Uterus (tissue), 4 donors: Measurements from ENCODE around the gene P2RY8. TPM values are rescaled to one million over a fixed set of nuclear protein-coding genes. Genes with fewer than 3 reads are reported as not detected.
"Not testable (repeated sequence)": the region's sequence is repeated elsewhere in the genome, so short reads cannot be mapped to it uniquely, and the experiment has no call there.

ENCODE experiments used
- DNase-seq, 2 donors: peaks; one replicate each; pipeline ENCODE4 v3.0.0-alpha.2; 2019 to 2020
- H3K27ac ChIP-seq, 2 donors: fragments of 200-600 bp; sonication (generic); 1 replicate in 1 of 2; 2 replicates in 1 of 2; pipeline ENCODE4 v1.5.1; 2016 to 2018
- H3K27me3 ChIP-seq, 2 donors: fragments of 200-600 bp; sonication (generic); one replicate each; pipeline ENCODE4 v1.5.1; 2018 to 2019; ENCODE audit warnings: control low read depth in 1 of 2
- H3K36me3 ChIP-seq, 2 donors: fragments of 200-600 bp; sonication (generic); one replicate each; pipeline ENCODE4 v1.5.1; 2019; ENCODE audit warnings: control low read depth in 1 of 2
- H3K4me1 ChIP-seq, 2 donors: fragments of 200-600 bp; sonication (generic); one replicate each; pipeline ENCODE4 v1.5.1; 2018 to 2019; ENCODE audit warnings: control low read depth in 1 of 2
- H3K4me3 ChIP-seq, 2 donors: fragments of 200-600 bp; sonication (generic); 1 replicate in 1 of 2; 2 replicates in 1 of 2; pipeline ENCODE4 v1.5.1; 2018 to 2019; ENCODE audit warnings: mild to moderate bottlenecking in 1 of 2
- H3K9me3 ChIP-seq, 2 donors: fragments of 200-600 bp; sonication (generic); one replicate each; pipeline ENCODE4 v1.5.1; 2019; ENCODE audit warnings: control low read depth in 1 of 2
- CTCF ChIP-seq, 4 experiments: fragments of 200-600 bp in 2 of 4; fragments of 450-650 bp in 2 of 4; sonication (generic) in 2 of 4; IDR thresholded peaks; one replicate each; pipeline ENCODE4 v1.5.1; 2016 to 2019; ENCODE audit warnings: antibody characterized with exemption in 4 of 4, mild to moderate bottlenecking in 2 of 4, moderate library complexity in 1 of 4
- POLR2A ChIP-seq, 2 donors: fragments of 450-650 bp; IDR thresholded peaks; one replicate each; pipeline ENCODE4 v1.6.1; 2016; ENCODE audit warnings: antibody characterized with exemption in 2 of 2, mild to moderate bottlenecking in 1 of 2, moderate library complexity in 1 of 2
- intact Hi-C: fragments of 100-400 bp; cut with DNase I; formaldehyde crosslinking; loops from one replicate; pipeline ENCODE4 v1.15.1; 2023; ENCODE audit warnings: low total_unique reads
- total RNA-seq, 4 donors: library from RNA; depleted of rRNA in 3 of 4; stranded (reverse); fragments of >200 nt in 3 of 4; gene quantifications; one replicate each; pipeline versions ENCODE4 v1.1.0 to v1.2.4, GENCODE V29; 2014 to 2023
- donor health status: DM: yes; HTN: yes; CAD: no.

Gene P2RY8
- total RNA-seq, 4 donors from 2014 or later = 0.59 to 3.6 (median 0.90) TPM; not detected in 1

DNA sequence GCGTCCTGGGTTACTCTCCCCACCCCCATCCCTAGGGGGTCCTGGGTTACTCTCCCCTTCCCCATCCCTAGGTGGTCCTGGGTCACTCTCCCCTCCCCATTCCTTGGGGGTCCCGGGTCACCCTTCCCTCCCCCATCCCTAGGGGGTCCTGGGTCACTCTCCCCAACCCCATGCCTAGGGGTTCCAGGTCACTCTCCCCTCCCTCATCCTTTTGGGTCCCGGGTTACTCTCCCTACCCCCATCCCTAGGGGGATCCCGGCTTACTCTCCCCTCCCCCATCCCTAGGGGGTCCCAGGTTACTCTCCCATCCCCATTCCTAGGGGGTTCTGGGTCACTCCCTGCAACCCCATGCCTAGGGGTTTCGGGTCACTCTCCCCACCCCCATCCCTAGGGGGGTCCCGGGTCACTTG is 85.7 kb downstream of the P2RY8 start:
- no peaks in the 10 kb centered on the region for H3K9me3 ChIP-seq
- H3K4me1 ChIP-seq = peaks cover 3 to 10% of the 10 kb centered on the region in 2 donors
- no peaks in the 10 kb centered on the region for H3K27me3 ChIP-seq
- peak overlapping the region; percentile 59 to 81 for H3K27ac ChIP-seq
- no peak for DNase-seq
- TF ChIP-seq CTCF (IDR thresholded peaks at IDR 0.05) = no peak
- no peak for TF ChIP-seq POLR2A (IDR thresholded peaks at IDR 0.05)
- peak overlapping the region in 1 of 2 donors; percentile 94 for H3K4me3 ChIP-seq
- intact Hi-C loops = loop anchor here (5.0 kb wide), 2 partner anchors 59 to 141 kb away; partner anchors contain the start of genes AKAP17A and SLC25A6
- no peaks in the 10 kb centered on the region for H3K36me3 ChIP-seq

DNA sequence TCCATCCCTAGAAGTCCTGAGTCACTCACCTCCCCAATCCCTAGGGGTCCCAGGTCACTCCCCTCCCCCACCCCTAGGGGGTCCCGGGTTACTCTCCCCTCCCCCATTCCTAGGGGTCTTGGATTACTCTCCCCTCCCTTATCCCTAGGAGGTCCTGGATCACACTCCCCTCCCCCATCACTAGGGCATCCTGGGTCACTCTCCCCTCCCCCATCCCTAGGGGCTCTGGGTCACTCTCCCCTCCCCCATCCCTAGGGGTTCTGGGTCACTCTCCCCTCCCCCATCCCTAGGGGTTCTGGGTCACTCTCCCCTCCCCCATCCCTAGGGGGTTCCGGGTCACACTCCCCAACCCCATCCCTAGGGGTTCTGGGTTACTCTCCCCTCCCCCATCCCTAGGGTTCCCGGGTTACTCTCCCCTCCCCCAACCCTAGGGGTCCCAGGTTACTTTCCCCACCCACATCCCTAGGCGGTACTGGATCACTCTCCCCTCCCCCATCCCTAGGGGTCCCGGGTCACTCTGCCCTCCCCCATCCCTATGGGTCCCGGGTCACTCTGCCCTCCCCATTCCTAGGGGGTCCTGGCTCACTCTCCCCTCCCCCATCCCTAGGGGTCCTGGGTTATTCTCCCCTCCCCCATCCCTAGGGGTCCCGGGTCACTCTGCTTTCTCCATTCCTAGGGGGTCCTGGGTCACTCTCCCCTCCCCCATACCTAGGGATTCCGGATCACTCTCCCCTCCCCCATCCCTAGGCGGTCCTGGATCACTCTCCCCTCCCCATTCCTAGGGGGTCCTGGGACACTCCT is 86.4 kb downstream of the P2RY8 start:
- intact Hi-C loops = loop anchor here (5.0 kb wide), 2 partner anchors 58 to 142 kb away; partner anchors contain the start of genes AKAP17A and SLC25A6
- no peak overlapping the region for H3K27ac ChIP-seq

GRCh38 chrX:1449823-1450149 is 87.2 kb downstream of the P2RY8 start:
- intact Hi-C loops = loop anchor here (5.0 kb wide), 2 partner anchors 57 to 143 kb away; partner anchors contain the start of genes AKAP17A and SLC25A6
- H3K9me3 ChIP-seq = no peaks in the 10 kb centered on the region

More for the DNA sequence above, 86.4 kb downstream of the P2RY8 start:
- peak in 1 of 2 donors; percentile 18 for DNase-seq
- Histone ChIP-seq H3K9me3 (no peaks in the 10 kb centered on the region), H3K4me1 (peaks cover 3 to 10% of the 10 kb centered on the region in 2 donors), H3K36me3 (no peaks in the 10 kb centered on the region), H3K27me3 (no peaks in the 10 kb centered on the region), H3K4me3 (no peak overlapping the region)
- TF ChIP-seq CTCF (IDR thresholded peaks at IDR 0.05) = no peak
- TF ChIP-seq POLR2A (IDR thresholded peaks at IDR 0.05) = no peak

GRCh38 chrX:1449036-1449822 is 87.8 kb downstream of the P2RY8 start:
- Histone ChIP-seq H3K4me1 (peaks cover 3 to 10% of the 10 kb centered on the region in 2 donors), H3K4me3 (no peak overlapping the region), H3K27me3 (no peaks in the 10 kb centered on the region), H3K27ac (no peak overlapping the region), H3K9me3 (no peaks in the 10 kb centered on the region), H3K36me3 (no peaks in the 10 kb centered on the region)
- peak in 1 of 2 donors; percentile 4 for DNase-seq
- TF ChIP-seq CTCF (IDR thresholded peaks at IDR 0.05) (no peak), POLR2A (IDR thresholded peaks at IDR 0.05) (no peak)
- intact Hi-C loops = no loop called here

More at GRCh38 chrX:1449823-1450149, 87.2 kb downstream of the P2RY8 start:
- Histone ChIP-seq H3K4me1 (peaks cover 3 to 10% of the 10 kb centered on the region in 2 donors), H3K36me3 (no peaks in the 10 kb centered on the region), H3K27ac (no peak overlapping the region), H3K4me3 (no peak overlapping the region), H3K27me3 (no peaks in the 10 kb centered on the region)
- TF ChIP-seq CTCF (IDR thresholded peaks at IDR 0.05) = no peak
- no peak for TF ChIP-seq POLR2A (IDR thresholded peaks at IDR 0.05)
- DNase-seq = no peak

DNA sequence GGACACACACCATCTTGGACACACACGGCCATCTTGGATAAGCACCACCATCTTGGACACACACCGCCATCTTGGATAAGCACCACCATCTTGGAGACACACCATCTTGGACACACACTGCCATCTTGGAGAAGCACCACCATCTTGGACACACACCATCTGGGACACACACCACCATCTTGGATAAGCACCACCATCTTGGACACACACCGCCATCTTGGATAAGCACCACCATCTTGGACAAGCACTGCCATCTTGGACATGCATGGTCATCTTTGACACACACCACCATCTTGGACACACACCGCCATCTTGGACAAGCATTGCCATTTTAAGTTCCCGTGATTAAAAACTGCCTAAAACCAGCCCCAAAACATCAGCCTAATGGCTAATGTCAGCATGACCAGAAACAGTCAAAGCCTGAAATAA is 88.4 kb downstream of the P2RY8 start:
- intact Hi-C loops, H3K9me3 ChIP-seq, H3K36me3 ChIP-seq, H3K4me3 ChIP-seq, H3K27me3 ChIP-seq, H3K27ac ChIP-seq, H3K4me1 ChIP-seq: not testable (repeated sequence)
- peak in 1 of 2 donors; percentile 7 for DNase-seq

DNA sequence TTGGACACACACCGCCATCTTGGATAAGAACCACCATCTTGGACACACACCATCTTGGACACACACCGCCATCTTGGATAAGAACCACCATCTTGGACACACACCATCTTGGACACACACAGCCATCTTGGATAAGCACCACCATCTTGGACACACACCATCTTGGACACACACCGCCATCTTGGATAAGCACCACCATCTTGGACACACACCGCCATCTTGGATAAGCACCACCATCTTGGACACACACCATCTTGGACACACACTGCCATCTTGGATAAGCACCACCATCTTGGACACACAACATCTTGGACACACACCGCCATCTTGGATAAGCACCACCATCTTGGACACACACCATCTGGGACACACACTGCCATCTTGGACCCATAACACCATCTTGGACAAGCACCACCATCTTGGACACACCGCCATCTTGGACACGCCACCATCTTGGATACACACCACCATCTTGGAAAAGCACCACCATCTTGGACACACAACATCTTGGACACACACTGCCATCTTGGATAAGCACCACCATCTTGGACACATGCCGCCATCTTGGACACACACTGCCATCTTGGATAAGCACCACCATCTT is 88.9 kb downstream of the P2RY8 start:
- H3K27ac ChIP-seq, H3K27me3 ChIP-seq, H3K9me3 ChIP-seq, H3K4me3 ChIP-seq, H3K36me3 ChIP-seq, H3K4me1 ChIP-seq, intact Hi-C loops: not testable (repeated sequence)
- peak in 1 of 2 donors; percentile 11 for DNase-seq

- intact Hi-C loops, H3K4me1 ChIP-seq, H3K4me3 ChIP-seq, H3K36me3 ChIP-seq, H3K9me3 ChIP-seq, H3K27ac ChIP-seq, H3K27me3 ChIP-seq: not testable (repeated sequence)
- DNase-seq = peak in 1 of 2 donors; percentile 6
These were observed 89.7 kb downstream of the P2RY8 start for GRCh38 chrX:1446984-1447968.
